K562 (cell line): ENCODE measurements around the gene DHRS4L2. TPM values are rescaled to one million over a fixed set of nuclear protein-coding genes. Genes with fewer than 3 reads are reported as not detected.

ENCODE experiments used
- ATF1 ChIP-seq, 2 experiments: fragments of 450-650 bp in 1 of 2; IDR thresholded peaks; 2 replicates each; pipeline ENCODE4 v1.6.1; 2016; ENCODE audit warnings: missing compliant biosample characterization in 1 of 2, missing genetic modification characterization in 1 of 2
- ATF2 ChIP-seq: sonication (generic); formaldehyde crosslinking; IDR thresholded peaks from 2 replicates; pipeline ENCODE4 v1.8.1; 2022; ENCODE audit warnings: missing genetic modification reagents
- HDAC2 ChIP-seq: fragments of 450-650 bp; IDR thresholded peaks from 2 replicates; pipeline ENCODE4 v1.6.1; 2016; ENCODE audit warnings: mild to moderate bottlenecking
- JUN ChIP-seq, 2 experiments: sonication (generic) in 1 of 2; formaldehyde crosslinking in 1 of 2; IDR thresholded peaks; 2 replicates each; pipeline versions ENCODE4 v1.6.1 to v1.8.0; 2012 to 2022; ENCODE audit warnings: borderline replicate concordance in 2 of 2, mild to moderate bottlenecking in 2 of 2, improper control_type of control experiment in 1 of 2, low read depth in 1 of 2, low read length in 1 of 2, missing genetic modification reagents in 1 of 2
- MAFF ChIP-seq: IDR thresholded peaks from 2 replicates; pipeline ENCODE4 v1.6.1; 2012; ENCODE audit warnings: low read length, improper control_type of control experiment
- MTA1 ChIP-seq: fragments of 450-650 bp; IDR thresholded peaks from 2 replicates; pipeline ENCODE4 v1.6.1; 2017; ENCODE audit warnings: borderline replicate concordance
- NKRF ChIP-seq: fragments of 450-650 bp; IDR thresholded peaks from 2 replicates; pipeline ENCODE4 v1.6.1; 2016; ENCODE audit warnings: borderline replicate concordance
- POLR3A ChIP-seq: IDR thresholded peaks from 2 replicates; pipeline ENCODE4 v1.6.1; 2011; ENCODE audit warnings: borderline replicate concordance, mild to moderate bottlenecking, moderate library complexity; ENCODE audit not compliant: insufficient read length, insufficient read depth; ENCODE audit errors: extremely low read depth
- RBBP5 ChIP-seq: fragments of 200-600 bp; sonication (generic); IDR thresholded peaks from 2 replicates; pipeline ENCODE4 v1.6.1; 2012; ENCODE audit warnings: borderline replicate concordance, mild to moderate bottlenecking, low read length, control low read depth, inconsistent platforms; ENCODE audit not compliant: insufficient read depth, poor library complexity, severe bottlenecking
- RBM39 ChIP-seq: fragments of 200-400 bp; formaldehyde crosslinking; optimal IDR thresholded peaks from 2 replicates; pipeline ENCODE3; 2018; ENCODE audit warnings: low read depth, low read length
- SIRT6 ChIP-seq: IDR thresholded peaks from one replicate; pipeline ENCODE4 v1.6.1; 2012; ENCODE audit warnings: low read depth, mild to moderate bottlenecking, control low read depth, inconsistent platforms, low read length, moderate library complexity
- TAF1 ChIP-seq: IDR thresholded peaks from 2 replicates; pipeline ENCODE4 v1.6.1; 2011; ENCODE audit warnings: mild to moderate bottlenecking, low read length, moderate library complexity; ENCODE audit not compliant: insufficient read depth, control insufficient read depth, severe bottlenecking; ENCODE audit errors: extremely low read depth
- ZNF184 ChIP-seq: sonication (generic); formaldehyde crosslinking; IDR thresholded peaks from 2 replicates; pipeline ENCODE4 v1.5.0; 2020; ENCODE audit warnings: missing genetic modification reagents
- ZNF282 ChIP-seq: sonication (generic); formaldehyde crosslinking; IDR thresholded peaks from 2 replicates; pipeline ENCODE4 v1.8.1; 2023; ENCODE audit warnings: missing genetic modification reagents
- ZNF699 ChIP-seq: fragments of 250-450 bp; sonication (Bioruptor Pico); IDR thresholded peaks from 2 replicates; pipeline ENCODE4 v1.8.0; 2021; ENCODE audit warnings: mild to moderate bottlenecking, moderate library complexity; ENCODE audit not compliant: insufficient replicate concordance
- ZNF75A ChIP-seq: fragments of 450-650 bp; formaldehyde crosslinking; IDR thresholded peaks from 2 replicates; pipeline ENCODE4 v1.4.0; 2020; ENCODE audit warnings: mild to moderate bottlenecking
- ZNF76 ChIP-seq: fragments of 250-450 bp; sonication (Bioruptor Pico); IDR thresholded peaks from 2 replicates; pipeline ENCODE4 v1.4.0; 2020; ENCODE audit warnings: mild to moderate bottlenecking, moderate library complexity, borderline replicate concordance
- polyA plus RNA-seq, 8 experiments: library from polyadenylated mRNA; depleted of rRNA in 4 of 8; stranded (reverse) in 5 of 8; unstranded in 3 of 8; fragments of >200 nt; fragmentation: Nextera tagmentation in 2 of 8; fragmentation: Illumina TruSeq in 1 of 8; extraction: Ambion mirVana in 2 of 8; extraction: Trizol in 1 of 8; gene quantifications; 2 replicates each; pipeline versions ENCODE4 v1.2.1 to v1.2.3, GENCODE V29; 2011 to 2014; ENCODE audit warnings: inconsistent platforms in 1 of 8, missing spikeins in 1 of 8
- total RNA-seq, 7 experiments: library from RNA; depleted of rRNA in 6 of 7; stranded (reverse); fragments of >200 nt in 6 of 7; fragmentation: Illumina TruSeq in 2 of 7; extraction: Trizol in 2 of 7; gene quantifications; 2 replicates each; pipeline versions ENCODE4 v1.2.1 to v1.2.3, GENCODE V29; 2011 to 2021; ENCODE audit warnings: low replicate concordance in 1 of 7

DHRS4L2 gene
- total and polyA plus RNA-seq, 9 of the 15 experiments (the other 6 are each of a cell fraction or from before 2014, with no cell fraction given), result 2.3 to 13.7 (median 8.1) TPM

GRCh38 chr14:23939607-23940326 is 49.0 kb upstream of the DHRS4L2 start (continued):
- TF ChIP-seq TAF1 (no peak), JUN (IDR thresholded peaks at IDR 0.05; ENCODE audit: borderline replicate concordance, low read depth, low read length) (no peak), JUN (CRISPR knock-in tag; IDR thresholded peaks at IDR 0.05; ENCODE audit: borderline replicate concordance) (no peak), ZNF184 (CRISPR knock-in tag) (no peak), SIRT6 (no peak), MAFF (no peak), MTA1 (no peak), RBM39 (no peak), ZNF76 (peak; percentile 95), ZNF75A (CRISPR knock-in tag) (no peak), ATF2 (CRISPR knock-in tag) (no peak), POLR3A (no peak), ZNF282 (CRISPR knock-in tag) (no peak), RBBP5 (no peak), ZNF699 (no peak), HDAC2 (no peak), NKRF (no peak), ATF1 (CRISPR knock-in tag; IDR thresholded peaks at IDR 0.05) (no peak), ATF1 (tag; IDR thresholded peaks at IDR 0.05) (no peak)
